Measurements from ENCODE around the gene ATP8B2. TPM values are rescaled to one million over a fixed set of nuclear protein-coding genes. Genes with fewer than 3 reads are reported as not detected.

Gene ATP8B2
- total RNA-seq, 1 experiment from 2014 or later, result 22.1 TPM

GRCh38 chr1:154352245-154352580 is 26.9 kb downstream of the ATP8B2 start:
- no TSS peak for BruUV-seq (replicated peaks)
- Histone ChIP-seq H3K79me2 (ENCODE audit: insufficient read depth, low read length) (no peaks in the 10 kb centered on the region), H3K9ac (ENCODE audit: low read length) (peak overlapping the region; percentile 55; the same call in 1 of the 2 replicates), H3K27me3 (ENCODE audit: insufficient read depth, low read length) (no peaks in the 10 kb centered on the region), H3K4me2 (ENCODE audit: low read length) (peak overlapping the region; percentile 88), H3K4me3 (replicated peaks in 1 of 2; ENCODE audit: low read depth in 1 of 2, low read length in 2 of 2) (peak overlapping the region; percentile 45 to 57), H4K20me1 (ENCODE audit: insufficient read depth) (no peaks in the 10 kb centered on the region), H3K4me1 (ENCODE audit: control insufficient read depth in 1 of 2, insufficient read depth in 2 of 2, low read length in 2 of 2) (peaks cover 21 to 25% of the 10 kb centered on the region in 2 experiments), H3K36me3 (ENCODE audit: control insufficient read depth in 1 of 2, insufficient read depth in 2 of 2, low read length in 2 of 2) (peaks cover 0 to 5% of the 10 kb centered on the region in 2 experiments; a peak in 1 of 4 replicates), H3K9me2 (ENCODE audit: insufficient read depth) (no peaks in the 10 kb centered on the region), H3K9me3 (ENCODE audit: control insufficient read depth in 1 of 2, insufficient read depth in 1 of 2, low read depth in 1 of 2, low read length in 2 of 2) (no peaks in the 10 kb centered on the region), H2AFZ (ENCODE audit: low read depth, low read length, poor library complexity, severe bottlenecking) (no peak overlapping the region), H3K27ac (ENCODE audit: low read depth, low read length) (peak overlapping the region; percentile 72)
- ChIA-PET POLR2A (no interaction called here), RAD21 (ENCODE audit: low non-redundant PET in 1 of 2, low total read pairs in 2 of 2, uncharacterized antibody in 2 of 2, unreplicated experiment in 2 of 2) (interaction anchor here in 1 of 2 experiments (1.0 to 1.2 kb wide), 2 partner anchors 17 to 194 kb away, joined by 3 read pairs; no protein-coding TSS in a partner anchor), CTCF (interaction anchor here (0.8 kb wide), 1 partner anchor 17 kb away, joined by 4 read pairs; no protein-coding TSS in a partner anchor)
- intact Hi-C loops (cut with micrococcal nuclease), result loop anchor here (5.0 to 10.0 kb wide), 2 partner anchors 80 to 193 kb away; no protein-coding TSS in a partner anchor
- no peak; the same call in 1 of the 2 replicates for ATAC-seq
- TF ChIP-seq SRF (IDR thresholded peaks at IDR 0.05; ENCODE audit: low read depth) (no peak), ZNF274 (IDR thresholded peaks at IDR 0.05; ENCODE audit: low read depth, low read length) (no peak), TCF7L2 (IDR thresholded peaks at IDR 0.05; ENCODE audit: borderline replicate concordance, extremely low read depth, insufficient read depth, insufficient read length) (no peak), EZH2phosphoT487 (IDR thresholded peaks at IDR 0.05; ENCODE audit: borderline replicate concordance) (no peak), REST (IDR thresholded peaks at IDR 0.05; ENCODE audit: low read depth) (no peak), CEBPB (IDR thresholded peaks at IDR 0.05; ENCODE audit: low read depth) (no peak), ZBTB33 (IDR thresholded peaks at IDR 0.05; ENCODE audit: extremely low read depth, insufficient replicate concordance, low read length) (no peak), CTCF (IDR thresholded peaks at IDR 0.05 in 2 of 3, conservative IDR thresholded peaks at IDR 0.05 in 1 of 3; ENCODE audit: borderline replicate concordance in 1 of 3, insufficient read depth in 1 of 3, low read depth in 2 of 3, low read length in 2 of 3) (no peak), SIN3A (IDR thresholded peaks at IDR 0.05; ENCODE audit: low read depth) (no peak), ELF1 (IDR thresholded peaks at IDR 0.05; ENCODE audit: borderline replicate concordance, low read depth) (no peak), EZH2 (IDR thresholded peaks at IDR 0.05) (no peak), POLR2AphosphoS5 (IDR thresholded peaks at IDR 0.05; ENCODE audit: low read depth, low read length) (no peak), ATF3 (IDR thresholded peaks at IDR 0.05) (no peak), MAX (IDR thresholded peaks at IDR 0.05) (no peak), SP1 (IDR thresholded peaks at IDR 0.05; ENCODE audit: low read depth) (no peak), FOSL1 (IDR thresholded peaks at IDR 0.05; ENCODE audit: low read depth) (no peak), CBX3 (IDR thresholded peaks at IDR 0.05; ENCODE audit: low read depth) (no peak), POLR2A (IDR thresholded peaks at IDR 0.05; ENCODE audit: borderline replicate concordance, extremely low read depth, insufficient read depth, insufficient read length) (no peak), EGR1 (IDR thresholded peaks at IDR 0.05; ENCODE audit: low read depth) (no peak), ZFX (IDR thresholded peaks at IDR 0.05) (no peak)
- no peak for DNase-seq (ENCODE audit: low read depth, low spot score)
